Coronary artery (tissue), 2 donors: Measurements from ENCODE around the gene SHROOM3.
A peak's percentile ranks its signal among the peaks of the same experiment; 100 is the strongest.
"Not testable (repeated sequence)": the region's sequence is repeated elsewhere in the genome, so short reads cannot be mapped to it uniquely, and the experiment has no call there.

ENCODE experiments used
- DNase-seq: peaks from one replicate; pipeline ENCODE4 v3.0.0-alpha.2; 2017; ENCODE audit warnings: low spot score
- H3K27ac ChIP-seq, 2 donors: fragments of 200-600 bp; sonication (generic); one replicate each; pipeline ENCODE4 v1.5.1; 2016 to 2019
- H3K4me3 ChIP-seq: fragments of 200-600 bp; sonication (generic); 2 replicates; pipeline ENCODE4 v1.5.1; 2016; ENCODE audit warnings: mild to moderate bottlenecking, moderate library complexity
- CTCF ChIP-seq: fragments of 200-600 bp; sonication (generic); IDR thresholded peaks from one replicate; pipeline ENCODE4 v1.5.1; 2019; ENCODE audit warnings: antibody characterized with exemption

Gene SHROOM3

GRCh38 chr4:76714226-76714625 lies 279.2 kb downstream of the SHROOM3 start:
- Histone ChIP-seq H3K4me3 (no peak overlapping the region), H3K27ac (peak overlapping the region in 1 of 2 donors; percentile 26)
- no peak for TF ChIP-seq CTCF
- DNase-seq, result no peak

- TF ChIP-seq CTCF, result no peak
- Histone ChIP-seq H3K4me3 (no peak overlapping the region), H3K27ac (peak overlapping the region in 1 of 2 donors; percentile 70)
- no peak for DNase-seq
Observed at GRCh38 chr4:76716020-76716419, 281.0 kb downstream of the SHROOM3 start.

GRCh38 chr4:76716658-76717057 lies 281.6 kb downstream of the SHROOM3 start:
- no peak overlapping the region for H3K4me3 ChIP-seq
- no peak overlapping the region for H3K27ac ChIP-seq
- no peak for TF ChIP-seq CTCF
- no peak for DNase-seq

- Histone ChIP-seq H3K27ac (no peak overlapping the region), H3K4me3 (no peak overlapping the region)
- TF ChIP-seq CTCF, result no peak
- DNase-seq, result no peak
Observed at GRCh38 chr4:76717431-76717830, 282.4 kb downstream of the SHROOM3 start.

GRCh38 chr4:76718021-76718420 lies 283.0 kb downstream of the SHROOM3 start:
- no peak for TF ChIP-seq CTCF

GRCh38 chr4:76718831-76719230 lies 283.8 kb downstream of the SHROOM3 start:
- Histone ChIP-seq H3K4me3 (no peak overlapping the region), H3K27ac (peak overlapping the region in 1 of 2 donors; percentile 3)
- DNase-seq, result no peak
- TF ChIP-seq CTCF, result no peak

More at GRCh38 chr4:76718021-76718420, 283.0 kb downstream of the SHROOM3 start:
- Histone ChIP-seq H3K4me3 (no peak overlapping the region), H3K27ac (no peak overlapping the region)
- DNase-seq, result no peak

GRCh38 chr4:76720121-76720520 lies 285.1 kb downstream of the SHROOM3 start:
- no peak overlapping the region for H3K4me3 ChIP-seq
- no peak for DNase-seq
- no peak for TF ChIP-seq CTCF
- no peak overlapping the region for H3K27ac ChIP-seq

- not testable (repeated sequence) for H3K27ac ChIP-seq, DNase-seq, H3K4me3 ChIP-seq
Observed at GRCh38 chr4:76722146-76722545, 287.1 kb downstream of the SHROOM3 start.
